ENCODE results near the gene NEIL3.

The NEIL3 gene

GRCh38 chr4:177309522-177310371, at the start of gene NEIL3:
NEIL3 (plus strand) TSS chr4:177309874; CDS start chr4:177309954, 80 bp downstream.
- peak; percentile 88 for DNase-seq (ENCODE audit: low read depth)

GRCh38 chr4:177263818-177264217, 45.9 kb upstream of the NEIL3 start:
- no peak for DNase-seq (ENCODE audit: low read depth)

- DNase-seq (ENCODE audit: low read depth): no peak
Observed at GRCh38 chr4:177264788-177265422, 44.8 kb upstream of the NEIL3 start.

- DNase-seq (ENCODE audit: low read depth): no peak
Observed at GRCh38 chr4:177265729-177266128, 43.9 kb upstream of the NEIL3 start.

- no peak for DNase-seq (ENCODE audit: low read depth)
Observed at GRCh38 chr4:177266506-177266905, 43.2 kb upstream of the NEIL3 start.

- DNase-seq (ENCODE audit: low read depth): no peak
Observed at GRCh38 chr4:177267911-177268310, 41.8 kb upstream of the NEIL3 start.

- DNase-seq (ENCODE audit: low read depth): no peak
Observed at GRCh38 chr4:177271091-177271490, 38.6 kb upstream of the NEIL3 start.

GRCh38 chr4:177271915-177272766, 37.5 kb upstream of the NEIL3 start:
- no peak for DNase-seq (ENCODE audit: low read depth)

GRCh38 chr4:177275999-177276398, 33.7 kb upstream of the NEIL3 start:
- DNase-seq (ENCODE audit: low read depth): no peak

GRCh38 chr4:177281351-177281909, 28.2 kb upstream of the NEIL3 start:
- no peak for DNase-seq (ENCODE audit: low read depth)

GRCh38 chr4:177282284-177282835, 27.3 kb upstream of the NEIL3 start:
- DNase-seq (ENCODE audit: low read depth): no peak

- no peak for DNase-seq (ENCODE audit: low read depth)
Observed at GRCh38 chr4:177283167-177283566, 26.5 kb upstream of the NEIL3 start.

- DNase-seq (ENCODE audit: low read depth): no peak
Observed at GRCh38 chr4:177285953-177286352, 23.7 kb upstream of the NEIL3 start.

- DNase-seq (ENCODE audit: low read depth): no peak
Observed at GRCh38 chr4:177287255-177287654, 22.4 kb upstream of the NEIL3 start.

- DNase-seq (ENCODE audit: low read depth): no peak
Observed at GRCh38 chr4:177288335-177288734, 21.3 kb upstream of the NEIL3 start.

- DNase-seq (ENCODE audit: low read depth): no peak
Observed at GRCh38 chr4:177290780-177291179, 18.9 kb upstream of the NEIL3 start.

- no peak for DNase-seq (ENCODE audit: low read depth)
Observed at GRCh38 chr4:177292171-177292570, 17.5 kb upstream of the NEIL3 start.

- no peak for DNase-seq (ENCODE audit: low read depth)
Observed at GRCh38 chr4:177293208-177294033, 16.3 kb upstream of the NEIL3 start.

- no peak for DNase-seq (ENCODE audit: low read depth)
Observed at GRCh38 chr4:177297785-177298391, 11.8 kb upstream of the NEIL3 start.

- no peak for DNase-seq (ENCODE audit: low read depth)
Observed at GRCh38 chr4:177301126-177301639, 8.5 kb upstream of the NEIL3 start.

Measured in activated T-helper 1 cell treated with Interleukin-2 at 50 U/mL for 16 hours (primary cell).